ENCODE data around the gene CHRM1.
"Not testable (repeated sequence)": the region's sequence is repeated elsewhere in the genome, so short reads cannot be mapped to it uniquely, and the experiment has no call there.

The CHRM1 gene

GRCh38 chr11:62921201-62921572 is at the start of gene CHRM1:
Gene CHRM1, minus strand, starts transcription at chr11:62921363. Its CDS starts 10,263 bp downstream, at chr11:62911100.
- no peak for DNase-seq (ENCODE audit: low read depth)

GRCh38 chr11:62965574-62965973 is 44.4 kb upstream of the CHRM1 start:
- no peak for DNase-seq (ENCODE audit: low read depth)

GRCh38 chr11:62962391-62962790 is 41.2 kb upstream of the CHRM1 start:
- no peak for DNase-seq (ENCODE audit: low read depth)

- DNase-seq (ENCODE audit: low read depth), result no peak
These were observed 39.9 kb upstream of the CHRM1 start for GRCh38 chr11:62961017-62961570.

- no peak for DNase-seq (ENCODE audit: low read depth)
These were observed 38.3 kb upstream of the CHRM1 start for GRCh38 chr11:62959422-62959980.

GRCh38 chr11:62958547-62959421 is 37.6 kb upstream of the CHRM1 start:
- no peak for DNase-seq (ENCODE audit: low read depth)

GRCh38 chr11:62957147-62957546 is 36.0 kb upstream of the CHRM1 start:
- DNase-seq (ENCODE audit: low read depth), result no peak

GRCh38 chr11:62954478-62954877 is 33.3 kb upstream of the CHRM1 start:
- DNase-seq (ENCODE audit: low read depth), result no peak

- DNase-seq (ENCODE audit: low read depth), result no peak
These were observed 32.6 kb upstream of the CHRM1 start for GRCh38 chr11:62953811-62954210.

- no peak for DNase-seq (ENCODE audit: low read depth)
These were observed 27.7 kb upstream of the CHRM1 start for GRCh38 chr11:62948765-62949320.

- DNase-seq (ENCODE audit: low read depth), result not testable (repeated sequence)
These were observed 24.4 kb upstream of the CHRM1 start for GRCh38 chr11:62945538-62945937.

GRCh38 chr11:62937528-62937927 is 16.4 kb upstream of the CHRM1 start:
- DNase-seq (ENCODE audit: low read depth), result not testable (repeated sequence)

- DNase-seq (ENCODE audit: low read depth), result no peak
These were observed 13.3 kb upstream of the CHRM1 start for GRCh38 chr11:62934496-62934785.

GRCh38 chr11:62933750-62934495 is 12.8 kb upstream of the CHRM1 start:
- DNase-seq (ENCODE audit: low read depth), result no peak

- no peak for DNase-seq (ENCODE audit: low read depth)
These were observed 12.1 kb upstream of the CHRM1 start for GRCh38 chr11:62933285-62933684.

- DNase-seq (ENCODE audit: low read depth), result no peak
These were observed 10.5 kb upstream of the CHRM1 start for GRCh38 chr11:62931499-62932278.

GRCh38 chr11:62930666-62931065 is 9.5 kb upstream of the CHRM1 start:
- no peak for DNase-seq (ENCODE audit: low read depth)

- no peak for DNase-seq (ENCODE audit: low read depth)
These were observed 9.0 kb upstream of the CHRM1 start for GRCh38 chr11:62930157-62930556.

GRCh38 chr11:62928011-62928410 is 6.8 kb upstream of the CHRM1 start:
- DNase-seq (ENCODE audit: low read depth), result no peak

GRCh38 chr11:62926680-62927455 is 5.7 kb upstream of the CHRM1 start:
- no peak for DNase-seq (ENCODE audit: low read depth)
